Measurements from ENCODE around the gene TSPYL2. TPM values are rescaled to one million over a fixed set of nuclear protein-coding genes. Genes with fewer than 3 reads are reported as not detected.

The TSPYL2 gene
- polyA plus RNA-seq, 2 of the 4 experiments (the other 2 are of a cell fraction), result 24.9 to 27.2 TPM

GRCh38 chrX:53093177-53093655 lies 11.0 kb downstream of the TSPYL2 start:
- H3K9me3 ChIP-seq, result no peaks in the 10 kb centered on the region
- peak overlapping the region; percentile 81 for H3K4me3 ChIP-seq
- ATAC-seq, result peak; percentile 80 to 87
- H3K4me1 ChIP-seq, result peaks cover 6% of the 10 kb centered on the region; the same call in 2 of the 3 replicates
- peak overlapping the region; percentile 71 to 87 for H3K27ac ChIP-seq
- FAIRE-seq, result peak; percentile 97
- DNase-seq (ENCODE audit: low read depth in 1 of 2, low spot score in 1 of 2), result peak; percentile 71 to 92
- peak overlapping the region; percentile 98 for H3K4me2 ChIP-seq
- 1% methylated on average over 8 of the region's 16 CpGs for WGBS (ENCODE audit: missing lambda C conversion rate)
- no peak for TF ChIP-seq NFE2L2 (conservative IDR thresholded peaks at IDR 0.05; ENCODE audit: low read length)
- TF ChIP-seq HMGXB4 (CRISPR knock-in tag; IDR thresholded peaks at IDR 0.05; ENCODE audit: borderline replicate concordance), result no peak
- TF ChIP-seq FOXS1 (CRISPR knock-in tag; IDR thresholded peaks at IDR 0.05), result no peak
- TF ChIP-seq HOXB13 (CRISPR knock-in tag; IDR thresholded peaks at IDR 0.05; ENCODE audit: low read depth), result no peak
- no peak for TF ChIP-seq BCL3 (IDR thresholded peaks at IDR 0.05)
- peak in 1 of 2 experiments; percentile 27; a peak in 1 of 5 replicates for TF ChIP-seq JUN (IDR thresholded peaks at IDR 0.05)
- TF ChIP-seq SMC3 (IDR thresholded peaks at IDR 0.05), result peak; percentile 62
- no peak for TF ChIP-seq EHMT2 (IDR thresholded peaks at IDR 0.05; ENCODE audit: low read depth)
- no peak for TF ChIP-seq NR3C1 (IDR thresholded peaks at IDR 0.05)
- no peak for TF ChIP-seq ESRRA (IDR thresholded peaks at IDR 0.05; ENCODE audit: borderline replicate concordance, low read length)
- TF ChIP-seq MYC (IDR thresholded peaks at IDR 0.05; ENCODE audit: borderline replicate concordance, low read length), result no peak
- no peak for TF ChIP-seq ZC3H11A (IDR thresholded peaks at IDR 0.05)
- TF ChIP-seq RFX5 (IDR thresholded peaks at IDR 0.05), result no peak
- TF ChIP-seq RAD21 (conservative IDR thresholded peaks at IDR 0.05 in 1 of 2, IDR thresholded peaks at IDR 0.05 in 1 of 2), result peak; percentile 67 to 71
- TF ChIP-seq POLR2AphosphoS2 (conservative IDR thresholded peaks at IDR 0.05; ENCODE audit: low read length), result no peak
- no peak for TF ChIP-seq MAFK (IDR thresholded peaks at IDR 0.05; ENCODE audit: partially characterized antibody)
- TF ChIP-seq CHD2 (IDR thresholded peaks at IDR 0.05; ENCODE audit: low read length, partially characterized antibody), result no peak
- TF ChIP-seq GATA3 (IDR thresholded peaks at IDR 0.05; ENCODE audit: borderline replicate concordance), result 0 out of 2 replicates have a peak, but pooled peaks have one; percentile 14
- no peak for TF ChIP-seq MAX (IDR thresholded peaks at IDR 0.05)
- no peak for TF ChIP-seq JUNB (IDR thresholded peaks at IDR 0.05)
- TF ChIP-seq FOSL2 (IDR thresholded peaks at IDR 0.05), result no peak
- TF ChIP-seq FOSL2 (CRISPR knock-in tag; IDR thresholded peaks at IDR 0.05), result no peak; the same call in 1 of the 2 replicates
- no peak for TF ChIP-seq FOSB (CRISPR knock-in tag; IDR thresholded peaks at IDR 0.05)
- TF ChIP-seq HEYL (CRISPR knock-in tag; IDR thresholded peaks at IDR 0.05), result no peak
- peak; percentile 73; the same call in 1 of the 2 replicates for TF ChIP-seq KDM1A (IDR thresholded peaks at IDR 0.05; ENCODE audit: low read depth)
- no peak for TF ChIP-seq CBX2 (IDR thresholded peaks at IDR 0.05; ENCODE audit: borderline replicate concordance, low read depth)
- no peak for TF ChIP-seq POLR2A (IDR thresholded peaks at IDR 0.05; ENCODE audit: low read length)
- peak; percentile 64 for TF ChIP-seq CTCF (IDR thresholded peaks at IDR 0.05)
- peak; percentile 98 for TF ChIP-seq ZFP36 (IDR thresholded peaks at IDR 0.05; ENCODE audit: borderline replicate concordance, partially characterized antibody)
- no peak for TF ChIP-seq RARB (CRISPR knock-in tag; IDR thresholded peaks at IDR 0.05)
- no peak for TF ChIP-seq CBX8 (IDR thresholded peaks at IDR 0.05)
- POLR2A ChIA-PET, result no interaction called here
- CTCF ChIA-PET, result no interaction called here
